Neural crest cell (in vitro differentiated cells): ENCODE results near the gene KIAA1217. TPM values are rescaled to one million over a fixed set of nuclear protein-coding genes. Genes with fewer than 3 reads are reported as not detected.

Source experiments
- DNase-seq: peaks from one replicate; pipeline ENCODE4 v3.0.0; 2021; ENCODE audit warnings: low read depth, mixed read lengths, low spot score
- H3K27ac Mint-ChIP-seq: one replicate; pipeline ENCODE4 v1.8.0; 2021; ENCODE audit warnings: mild to moderate bottlenecking, mixed read lengths; ENCODE audit not compliant: unreplicated experiment
- H3K27me3 Mint-ChIP-seq: 2 replicates; pipeline ENCODE4 v1.8.0; 2021; ENCODE audit warnings: low read depth, mild to moderate bottlenecking, mixed read lengths
- H3K36me3 Mint-ChIP-seq: 2 replicates; pipeline ENCODE4 v1.8.0; 2021; ENCODE audit warnings: low read depth, mild to moderate bottlenecking, mixed read lengths
- H3K4me1 Mint-ChIP-seq: 2 replicates; pipeline ENCODE4 v1.8.0; 2021; ENCODE audit warnings: mixed read lengths
- H3K4me3 Mint-ChIP-seq: one replicate; pipeline ENCODE4 v1.8.0; 2021; ENCODE audit warnings: mild to moderate bottlenecking, mixed read lengths
- H3K9me3 Mint-ChIP-seq: 2 replicates; pipeline ENCODE4 v1.8.0; 2021; ENCODE audit warnings: mixed read lengths
- total RNA-seq: library from RNA; stranded (reverse); gene quantifications from 2 replicates; pipeline ENCODE4 v1.2.1, GENCODE V29; 2021
- TF ChIP-seq, protein P1 (sequence below): fragments of 200-600 bp; sonication (generic); conservative IDR thresholded peaks from 2 replicates; pipeline ENCODE4 v1.5.0; 2021; ENCODE audit warnings: antibody characterized with exemption, mild to moderate bottlenecking

KIAA1217 gene
- total RNA-seq, 1 donor from 2014 or later = 10.5 TPM

DNA sequence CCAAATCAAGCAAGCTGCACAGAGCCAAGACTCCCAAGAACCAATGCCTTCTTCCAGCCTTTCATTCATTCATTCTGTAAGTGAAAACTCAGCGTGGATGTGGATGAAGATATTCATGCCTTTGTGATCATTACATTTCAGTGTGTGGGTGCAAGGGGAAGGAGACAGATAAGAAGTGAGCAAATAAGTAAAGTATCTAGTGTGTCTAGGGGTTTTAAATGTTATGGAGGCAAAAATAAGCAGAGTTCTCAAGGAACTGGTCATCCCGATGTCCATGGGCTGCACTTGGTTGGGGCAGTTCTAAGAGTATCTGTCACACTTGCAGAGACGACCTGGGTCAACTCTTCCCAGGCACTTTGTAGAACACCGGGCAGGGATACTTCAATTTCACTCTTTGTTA, 149.1 kb downstream of the KIAA1217 start:
- no peak overlapping the region for H3K27ac Mint-ChIP-seq
- no peaks in the 10 kb centered on the region for H3K27me3 Mint-ChIP-seq
- no peak overlapping the region for H3K4me3 Mint-ChIP-seq
- H3K9me3 Mint-ChIP-seq = no peaks in the 10 kb centered on the region
- H3K4me1 Mint-ChIP-seq = peaks cover 18% of the 10 kb centered on the region
- TF ChIP-seq, protein P1, sequence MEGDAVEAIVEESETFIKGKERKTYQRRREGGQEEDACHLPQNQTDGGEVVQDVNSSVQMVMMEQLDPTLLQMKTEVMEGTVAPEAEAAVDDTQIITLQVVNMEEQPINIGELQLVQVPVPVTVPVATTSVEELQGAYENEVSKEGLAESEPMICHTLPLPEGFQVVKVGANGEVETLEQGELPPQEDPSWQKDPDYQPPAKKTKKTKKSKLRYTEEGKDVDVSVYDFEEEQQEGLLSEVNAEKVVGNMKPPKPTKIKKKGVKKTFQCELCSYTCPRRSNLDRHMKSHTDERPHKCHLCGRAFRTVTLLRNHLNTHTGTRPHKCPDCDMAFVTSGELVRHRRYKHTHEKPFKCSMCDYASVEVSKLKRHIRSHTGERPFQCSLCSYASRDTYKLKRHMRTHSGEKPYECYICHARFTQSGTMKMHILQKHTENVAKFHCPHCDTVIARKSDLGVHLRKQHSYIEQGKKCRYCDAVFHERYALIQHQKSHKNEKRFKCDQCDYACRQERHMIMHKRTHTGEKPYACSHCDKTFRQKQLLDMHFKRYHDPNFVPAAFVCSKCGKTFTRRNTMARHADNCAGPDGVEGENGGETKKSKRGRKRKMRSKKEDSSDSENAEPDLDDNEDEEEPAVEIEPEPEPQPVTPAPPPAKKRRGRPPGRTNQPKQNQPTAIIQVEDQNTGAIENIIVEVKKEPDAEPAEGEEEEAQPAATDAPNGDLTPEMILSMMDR = no peak
- no peak for DNase-seq
- H3K36me3 Mint-ChIP-seq = no peaks in the 10 kb centered on the region

DNA sequence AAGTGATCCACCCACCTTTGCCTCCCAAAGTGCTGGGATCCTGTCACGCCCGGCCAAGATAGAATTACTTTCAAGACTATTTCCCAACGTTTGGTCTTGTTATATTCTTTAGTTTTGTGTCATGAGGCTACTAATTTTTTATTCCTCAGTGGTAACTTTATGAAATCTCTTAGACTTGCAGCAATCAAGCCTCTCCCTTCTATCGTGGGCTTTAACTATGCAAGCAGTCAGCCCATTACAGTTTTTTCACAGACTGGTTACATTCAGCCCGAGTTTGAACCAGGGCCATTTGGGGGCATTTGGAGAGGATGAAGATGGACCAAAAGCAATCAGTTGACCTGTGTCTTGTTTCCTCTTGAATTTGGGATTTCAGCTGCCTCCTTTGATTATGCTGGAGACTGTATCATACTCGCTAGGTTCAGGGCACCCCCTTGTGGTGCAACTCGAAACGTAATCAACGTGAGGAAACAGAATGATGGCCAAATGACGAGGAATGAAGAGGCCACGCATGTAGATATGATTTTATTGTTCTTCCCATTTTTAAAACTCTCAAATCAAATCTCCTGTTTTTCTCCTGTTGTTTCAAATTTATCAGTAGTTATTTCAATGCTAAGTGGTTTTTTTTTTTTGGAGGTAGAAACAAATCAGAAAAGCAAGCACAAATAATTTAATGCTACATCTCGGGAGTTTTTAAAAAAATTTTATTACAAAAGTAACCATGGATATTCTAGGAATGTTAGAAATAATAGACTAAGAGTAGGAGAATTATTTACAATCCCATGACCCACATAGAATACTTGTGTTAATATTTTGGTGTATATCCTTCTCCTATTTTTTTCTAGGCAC, 151.6 kb downstream of the KIAA1217 start:
- no peak overlapping the region for H3K27ac Mint-ChIP-seq
- H3K4me3 Mint-ChIP-seq = no peak overlapping the region

DNA sequence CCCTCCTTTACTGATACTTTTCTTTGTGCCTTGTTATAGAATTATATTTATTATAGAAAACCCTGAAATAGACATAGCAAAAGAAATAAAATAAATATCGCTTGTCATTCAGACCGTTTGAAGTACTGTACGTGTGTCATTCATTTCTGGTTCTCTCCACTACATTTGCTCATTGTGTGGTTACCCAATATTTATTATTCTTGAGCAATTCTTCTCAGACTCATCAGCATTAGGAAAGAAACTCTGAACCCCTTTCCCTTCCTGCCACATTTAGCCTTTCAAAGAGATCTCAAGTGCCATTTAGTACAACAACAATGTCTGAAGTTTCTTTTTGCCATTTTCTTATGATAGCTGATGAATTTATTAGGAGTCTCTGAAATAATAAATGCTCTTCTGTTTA, 154.1 kb downstream of the KIAA1217 start:
- no peak overlapping the region for H3K4me3 Mint-ChIP-seq
- no peaks in the 10 kb centered on the region for H3K27me3 Mint-ChIP-seq
- peaks cover 7% of the 10 kb centered on the region for H3K4me1 Mint-ChIP-seq
- no peak for DNase-seq
- TF ChIP-seq, protein P1 = no peak
- no peak overlapping the region for H3K27ac Mint-ChIP-seq
- H3K36me3 Mint-ChIP-seq = no peaks in the 10 kb centered on the region
- no peaks in the 10 kb centered on the region for H3K9me3 Mint-ChIP-seq

More for the DNA sequence above, 151.6 kb downstream of the KIAA1217 start:
- Mint-ChIP-seq H3K4me1 (peaks cover 18% of the 10 kb centered on the region), H3K9me3 (no peaks in the 10 kb centered on the region), H3K27me3 (no peaks in the 10 kb centered on the region), H3K36me3 (no peaks in the 10 kb centered on the region)
- TF ChIP-seq, protein P1 = peak; percentile 87
- DNase-seq = peak; percentile 68

DNA sequence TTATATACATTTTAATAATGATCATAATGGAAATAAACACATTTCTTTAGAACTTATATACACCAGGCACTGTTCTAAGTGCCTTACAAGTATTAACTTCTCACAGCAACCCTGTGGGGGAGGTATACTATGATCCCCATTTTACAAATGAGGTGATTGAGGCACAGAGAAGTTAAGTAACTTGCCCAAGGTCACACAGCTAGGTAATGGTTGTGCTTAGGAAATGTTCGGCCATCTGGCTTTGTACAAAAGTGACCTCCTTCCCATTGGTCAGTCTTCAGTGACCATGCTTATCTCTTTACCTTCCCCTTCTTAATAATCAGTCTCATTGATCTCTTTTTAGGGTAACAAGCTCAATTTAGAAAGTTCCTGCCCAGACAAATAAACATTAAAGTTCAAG, 158.8 kb downstream of the KIAA1217 start:
- no peaks in the 10 kb centered on the region for H3K4me1 Mint-ChIP-seq
- H3K4me3 Mint-ChIP-seq = no peak overlapping the region
- H3K36me3 Mint-ChIP-seq = peaks cover 4% of the 10 kb centered on the region
- H3K9me3 Mint-ChIP-seq = peaks cover 6% of the 10 kb centered on the region
- no peak for DNase-seq
- H3K27ac Mint-ChIP-seq = peak overlapping the region; percentile 65
- TF ChIP-seq, protein P1 = no peak
- H3K27me3 Mint-ChIP-seq = no peaks in the 10 kb centered on the region

DNA sequence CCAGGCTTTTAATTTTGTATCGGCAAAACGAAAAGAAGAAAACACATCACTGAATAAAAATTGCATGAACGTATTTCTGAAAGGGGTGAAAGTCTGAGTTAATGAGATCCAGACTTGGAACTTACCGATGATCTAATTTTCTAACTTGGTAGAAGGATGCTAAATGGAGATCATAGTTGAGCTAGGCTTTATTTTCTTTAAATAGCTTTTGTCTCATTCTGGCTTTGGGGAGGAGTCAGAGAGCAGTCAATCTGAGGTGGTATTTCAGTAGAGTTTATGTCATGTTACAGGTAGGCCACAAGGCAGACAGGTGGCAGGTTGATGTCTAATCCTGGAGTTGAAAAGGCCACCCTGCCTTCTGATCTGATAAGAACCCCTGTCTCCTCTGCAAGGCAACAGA, 161.9 kb downstream of the KIAA1217 start:
- Mint-ChIP-seq H3K9me3 (peaks cover 9% of the 10 kb centered on the region), H3K27ac (no peak overlapping the region), H3K36me3 (peaks cover 8% of the 10 kb centered on the region), H3K4me1 (no peaks in the 10 kb centered on the region), H3K27me3 (no peaks in the 10 kb centered on the region), H3K4me3 (no peak overlapping the region)
- DNase-seq = no peak
- TF ChIP-seq, protein P1 = no peak
